ENCODE measurements around the gene HTRA1.

HTRA1 gene

DNA sequence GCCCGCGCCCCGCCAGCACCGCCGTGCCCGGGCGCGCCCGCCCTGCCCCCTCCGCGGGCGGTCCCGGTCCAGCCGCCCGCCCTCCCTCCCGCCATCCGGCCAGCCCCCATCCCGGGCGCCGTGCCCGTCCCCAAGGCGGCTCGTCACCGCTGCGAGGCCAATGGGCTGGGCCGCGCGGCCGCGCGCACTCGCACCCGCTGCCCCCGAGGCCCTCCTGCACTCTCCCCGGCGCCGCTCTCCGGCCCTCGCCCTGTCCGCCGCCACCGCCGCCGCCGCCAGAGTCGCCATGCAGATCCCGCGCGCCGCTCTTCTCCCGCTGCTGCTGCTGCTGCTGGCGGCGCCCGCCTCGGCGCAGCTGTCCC, at the start of gene HTRA1:
Gene HTRA1, plus strand, starts transcription at position 187 of the 362 bp plus-strand sequence. Its CDS starts 100 bp downstream, at position 287.
- DNase-seq, result no peak

GRCh38 chr10:122413327-122413726, 48.0 kb upstream of the HTRA1 start:
- DNase-seq, result no peak

- no peak for DNase-seq
These were observed 43.7 kb upstream of the HTRA1 start for GRCh38 chr10:122417667-122418066.

- no peak for DNase-seq
These were observed 42.3 kb upstream of the HTRA1 start for GRCh38 chr10:122419016-122419415.

GRCh38 chr10:122419876-122420623, 41.3 kb upstream of the HTRA1 start:
- no peak for DNase-seq

- DNase-seq, result no peak
These were observed 40.7 kb upstream of the HTRA1 start for GRCh38 chr10:122420624-122421007.

DNA sequence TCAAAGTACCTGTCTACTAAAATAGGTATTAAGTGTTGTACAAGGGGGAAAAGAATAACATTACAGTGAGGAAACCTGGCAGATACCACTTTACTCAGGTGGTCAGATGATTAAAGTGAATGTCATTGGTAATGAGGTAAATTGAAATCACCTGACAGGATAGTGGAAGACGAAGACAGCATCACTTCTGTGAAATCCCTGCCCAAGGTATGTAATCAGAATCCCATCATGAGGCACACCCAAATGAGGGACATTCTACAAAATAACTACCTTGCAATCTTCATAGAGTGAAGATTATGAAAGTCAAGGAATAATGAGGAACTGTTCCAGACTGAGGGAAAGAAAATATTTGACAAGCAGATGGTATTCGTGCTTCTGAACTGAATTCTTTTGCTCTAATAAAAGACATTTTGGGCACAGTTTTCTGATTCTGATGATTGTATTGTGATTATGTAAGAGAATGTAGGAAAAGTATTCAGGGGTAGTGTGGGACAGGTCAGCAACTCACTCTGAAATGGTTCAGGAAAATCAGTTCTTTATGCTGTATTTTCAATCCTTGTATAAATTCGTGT, 40.2 kb upstream of the HTRA1 start:
- no peak for DNase-seq

- no peak for DNase-seq
These were observed 39.6 kb upstream of the HTRA1 start for GRCh38 chr10:122421742-122422141.

GRCh38 chr10:122422266-122422989, 38.9 kb upstream of the HTRA1 start:
- peak; percentile 28 for DNase-seq

DNA sequence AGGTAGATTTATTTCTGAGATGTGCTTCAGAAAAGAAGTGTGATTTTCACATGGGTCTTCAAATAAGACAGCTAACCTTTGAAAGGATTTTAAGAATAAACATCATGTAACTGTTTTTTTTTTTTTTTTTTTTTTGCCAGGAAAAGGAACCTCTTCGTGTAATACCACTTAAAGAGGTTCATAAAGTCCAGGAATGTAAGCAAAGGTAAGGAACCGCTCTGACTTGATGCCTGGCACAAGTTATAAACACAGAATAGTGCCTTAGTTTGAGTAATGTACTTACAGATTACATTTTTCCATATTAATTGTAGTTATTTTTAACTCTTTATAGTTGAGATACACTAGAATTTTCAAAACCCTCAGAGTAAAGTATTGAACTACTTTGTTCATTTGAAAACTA, 37.3 kb upstream of the HTRA1 start:
- DNase-seq, result no peak

GRCh38 chr10:122426829-122427228, 34.5 kb upstream of the HTRA1 start:
- DNase-seq, result no peak

DNA sequence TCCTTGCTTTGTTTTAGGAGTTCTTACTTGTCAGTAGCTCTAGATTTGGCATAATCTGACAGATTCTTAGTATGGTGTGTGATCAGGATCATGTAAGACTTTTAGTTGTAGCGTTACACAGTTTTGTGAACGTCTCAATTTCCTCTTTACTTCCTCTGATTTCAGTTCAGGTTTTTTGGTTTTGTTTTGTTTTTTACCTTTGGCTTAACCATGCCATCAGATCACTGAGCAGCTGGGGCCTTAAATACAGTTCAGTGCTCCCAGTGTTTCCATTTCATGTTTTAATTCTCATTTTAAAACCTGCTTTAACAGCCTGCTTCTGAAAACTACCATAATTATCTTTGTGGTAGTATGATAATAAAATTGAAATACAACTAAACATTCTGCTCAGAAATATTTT, 34.1 kb upstream of the HTRA1 start:
- DNase-seq, result no peak

DNA sequence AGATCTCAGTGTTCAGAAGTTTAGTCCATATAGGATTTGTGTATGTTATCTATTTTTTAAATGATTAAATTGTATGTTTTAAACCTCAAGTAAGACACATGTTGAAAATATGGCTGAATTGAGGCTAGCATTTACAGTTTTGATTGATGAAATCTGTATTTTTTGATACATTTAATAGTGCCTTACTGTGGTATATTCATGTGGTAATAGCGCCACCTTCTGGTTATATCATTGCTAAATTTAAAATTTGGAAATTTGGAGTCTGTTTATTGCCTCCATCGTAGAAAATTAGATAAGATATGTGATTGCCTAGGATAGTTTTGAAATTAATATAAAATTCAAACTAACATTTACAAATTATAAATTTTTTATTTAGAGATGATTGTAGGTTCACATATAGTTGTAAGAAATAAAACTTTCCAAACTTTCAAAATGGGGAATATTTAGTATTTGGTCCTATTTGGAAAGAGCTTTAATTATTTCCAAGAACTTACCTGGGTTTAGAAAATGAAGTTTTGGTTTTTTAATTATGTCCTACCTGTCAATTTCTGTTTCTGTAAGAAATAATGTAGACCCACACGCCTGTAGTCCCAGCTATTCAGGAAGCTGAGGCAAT, 26.0 kb upstream of the HTRA1 start:
- DNase-seq, result no peak

- no peak for DNase-seq
These were observed 19.4 kb upstream of the HTRA1 start for GRCh38 chr10:122441961-122442360.

DNA sequence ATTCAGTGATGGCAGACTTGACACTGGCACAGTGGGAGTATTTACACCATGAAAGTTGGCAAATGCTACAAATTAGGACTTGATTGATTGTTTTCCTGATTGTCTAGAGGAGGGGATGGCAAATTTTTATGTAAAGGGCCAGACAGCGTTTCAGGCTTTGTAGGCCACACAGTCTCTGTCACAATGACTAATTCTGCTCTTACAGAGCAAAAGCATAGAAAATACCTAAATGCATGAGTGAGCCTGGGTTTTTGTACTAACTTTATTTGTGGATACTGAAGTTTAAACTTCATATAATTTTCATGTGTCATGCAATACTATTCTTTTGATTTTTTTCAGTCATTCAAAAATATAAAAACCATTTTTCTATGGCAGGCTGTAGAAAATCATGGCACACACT, 15.9 kb upstream of the HTRA1 start:
- no peak for DNase-seq

- DNase-seq, result no peak
These were observed 15.4 kb upstream of the HTRA1 start for GRCh38 chr10:122445904-122446303.

DNA sequence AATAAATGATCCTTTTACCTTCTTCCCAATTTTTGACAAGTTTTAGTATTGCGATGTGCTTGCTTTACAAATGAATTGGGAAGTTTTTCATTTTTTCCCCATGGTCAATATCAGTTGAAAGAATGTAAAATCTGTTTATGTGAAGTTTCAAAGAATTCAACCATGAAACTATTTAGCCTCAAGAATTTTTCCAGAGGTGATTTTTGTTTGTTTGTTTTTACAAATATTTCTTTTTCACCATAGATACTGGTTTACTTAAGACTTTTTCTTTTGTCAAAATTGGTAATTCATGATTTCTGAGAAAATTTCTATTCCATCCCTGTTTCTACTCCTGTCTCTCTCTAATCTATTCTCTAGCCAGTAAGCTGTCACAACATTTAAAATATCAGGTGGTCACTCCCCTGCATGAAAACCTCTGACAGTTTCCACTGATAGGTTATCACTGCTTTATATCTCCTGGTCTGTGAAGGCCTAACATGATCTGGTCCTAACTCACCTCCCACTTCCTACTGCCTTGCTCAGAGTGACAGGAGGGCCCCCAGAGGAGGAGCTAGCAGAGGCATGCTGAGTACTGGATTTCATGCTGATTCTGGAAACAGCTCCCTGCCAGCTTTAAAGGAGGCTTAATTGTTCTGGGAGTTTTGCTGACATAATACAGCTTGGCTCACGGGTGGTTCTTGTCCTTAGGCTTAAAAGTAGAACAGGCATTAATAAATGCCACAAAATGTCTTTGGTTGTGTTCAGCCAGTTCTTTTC, 14.5 kb upstream of the HTRA1 start:
- DNase-seq, result no peak

DNA sequence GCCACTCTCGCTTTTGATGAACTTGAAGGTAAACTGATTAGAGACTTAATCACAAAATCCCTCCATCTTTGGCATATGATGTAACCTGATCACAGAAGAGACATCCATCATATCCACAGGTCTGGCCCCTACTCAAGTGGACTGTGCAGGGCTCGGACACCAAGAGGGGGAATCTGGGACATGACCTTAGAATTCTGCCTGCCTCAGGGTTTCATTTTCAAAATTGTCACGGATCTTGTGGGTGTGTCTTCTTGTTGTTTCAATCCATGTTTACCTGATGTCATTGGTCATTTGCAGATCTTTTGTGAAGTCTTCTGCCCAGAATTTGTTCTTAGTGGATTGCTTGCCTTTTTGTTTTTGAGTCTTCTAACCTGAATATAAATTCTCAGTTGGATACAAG, 12.8 kb upstream of the HTRA1 start:
- no peak for DNase-seq

GRCh38 chr10:122449153-122449552, 12.2 kb upstream of the HTRA1 start:
- DNase-seq, result no peak

- DNase-seq, result no peak
These were observed 10.9 kb upstream of the HTRA1 start for GRCh38 chr10:122450353-122450990.

DNA sequence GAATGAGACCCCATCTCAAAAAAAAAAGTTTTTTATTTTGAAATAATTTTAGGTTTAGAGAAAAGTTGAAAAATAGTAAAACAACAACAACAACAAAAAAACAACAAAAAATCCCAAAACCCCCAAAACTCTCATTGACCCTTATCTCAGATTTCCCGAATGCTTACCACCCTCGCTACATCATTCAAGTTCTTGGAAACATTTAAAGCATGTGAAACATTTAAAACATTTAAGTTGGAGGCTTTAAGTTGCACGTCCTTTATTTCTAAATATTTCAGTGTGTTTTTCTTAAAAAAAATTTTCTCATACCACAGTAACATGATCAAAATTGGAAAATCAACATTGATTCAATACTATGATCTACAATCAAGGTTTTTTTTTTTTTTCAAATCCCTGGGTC, 7.3 kb upstream of the HTRA1 start:
- DNase-seq, result no peak

- DNase-seq, result no peak
These were observed 6.7 kb upstream of the HTRA1 start, which contains the start of gene ARMS2 for GRCh38 chr10:122454603-122455080. TSS of gene ARMS2 (plus strand) at chr10:122454653. CDS start at chr10:122454728, 75 bp downstream.
